Measurements from ENCODE around the gene CDH6.

DNA sequence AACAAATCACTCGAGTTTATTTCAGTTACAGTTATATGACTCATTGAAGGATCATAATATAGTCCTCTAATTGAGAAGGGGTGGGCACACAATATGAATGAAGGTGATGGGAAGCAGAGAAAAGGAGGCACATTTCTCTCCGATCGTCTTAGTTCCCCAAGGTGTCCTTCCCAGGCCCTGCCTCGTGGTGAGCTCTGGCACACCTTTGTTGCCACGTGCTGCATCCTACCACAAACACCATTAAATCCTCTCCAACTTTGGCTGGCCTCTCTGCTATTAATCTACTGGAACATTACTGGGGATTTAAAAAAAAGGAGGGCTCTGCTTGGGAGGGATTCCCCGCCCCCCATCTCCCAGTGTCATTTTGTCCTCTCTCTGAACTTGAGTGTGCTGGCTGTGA lies 42.9 kb downstream of the CDH6 start:
- TF ChIP-seq, protein P1, sequence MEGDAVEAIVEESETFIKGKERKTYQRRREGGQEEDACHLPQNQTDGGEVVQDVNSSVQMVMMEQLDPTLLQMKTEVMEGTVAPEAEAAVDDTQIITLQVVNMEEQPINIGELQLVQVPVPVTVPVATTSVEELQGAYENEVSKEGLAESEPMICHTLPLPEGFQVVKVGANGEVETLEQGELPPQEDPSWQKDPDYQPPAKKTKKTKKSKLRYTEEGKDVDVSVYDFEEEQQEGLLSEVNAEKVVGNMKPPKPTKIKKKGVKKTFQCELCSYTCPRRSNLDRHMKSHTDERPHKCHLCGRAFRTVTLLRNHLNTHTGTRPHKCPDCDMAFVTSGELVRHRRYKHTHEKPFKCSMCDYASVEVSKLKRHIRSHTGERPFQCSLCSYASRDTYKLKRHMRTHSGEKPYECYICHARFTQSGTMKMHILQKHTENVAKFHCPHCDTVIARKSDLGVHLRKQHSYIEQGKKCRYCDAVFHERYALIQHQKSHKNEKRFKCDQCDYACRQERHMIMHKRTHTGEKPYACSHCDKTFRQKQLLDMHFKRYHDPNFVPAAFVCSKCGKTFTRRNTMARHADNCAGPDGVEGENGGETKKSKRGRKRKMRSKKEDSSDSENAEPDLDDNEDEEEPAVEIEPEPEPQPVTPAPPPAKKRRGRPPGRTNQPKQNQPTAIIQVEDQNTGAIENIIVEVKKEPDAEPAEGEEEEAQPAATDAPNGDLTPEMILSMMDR (IDR thresholded peaks at IDR 0.05) = no peak
- TF ChIP-seq EZH2 (IDR thresholded peaks at IDR 0.05; ENCODE audit: borderline replicate concordance, insufficient read depth, low read depth, low read length, poor library complexity, severe bottlenecking) = no peak

Measured in B cell (primary cell).